ENCODE results near the gene PCA3.
"Not testable (repeated sequence)": the region's sequence is repeated elsewhere in the genome, so short reads cannot be mapped to it uniquely, and the experiment has no call there.

The PCA3 gene

DNA sequence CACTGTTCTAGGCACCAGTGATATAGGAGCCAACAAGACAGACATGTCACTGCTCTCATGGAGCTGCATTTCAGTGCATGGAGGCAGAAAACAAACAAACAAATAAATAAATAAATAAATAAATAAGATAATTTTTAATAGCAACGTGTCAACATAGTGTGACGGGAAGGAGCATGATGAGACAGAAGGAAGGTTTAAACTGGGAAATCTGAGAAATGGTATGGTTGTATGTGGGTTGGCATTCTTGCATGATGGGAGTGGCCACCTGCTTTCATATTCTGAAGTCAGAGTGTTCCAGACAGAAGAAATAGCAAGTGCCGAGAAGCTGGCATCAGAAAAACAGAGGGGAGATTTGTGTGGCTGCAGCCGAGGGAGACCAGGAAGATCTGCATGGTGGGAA is at the start of gene PCA3:
Gene PCA3, plus strand, starts transcription at position 301 of the 400 bp plus-strand sequence.
- no peak for DNase-seq (ENCODE audit: low read depth, low spot score)

DNA sequence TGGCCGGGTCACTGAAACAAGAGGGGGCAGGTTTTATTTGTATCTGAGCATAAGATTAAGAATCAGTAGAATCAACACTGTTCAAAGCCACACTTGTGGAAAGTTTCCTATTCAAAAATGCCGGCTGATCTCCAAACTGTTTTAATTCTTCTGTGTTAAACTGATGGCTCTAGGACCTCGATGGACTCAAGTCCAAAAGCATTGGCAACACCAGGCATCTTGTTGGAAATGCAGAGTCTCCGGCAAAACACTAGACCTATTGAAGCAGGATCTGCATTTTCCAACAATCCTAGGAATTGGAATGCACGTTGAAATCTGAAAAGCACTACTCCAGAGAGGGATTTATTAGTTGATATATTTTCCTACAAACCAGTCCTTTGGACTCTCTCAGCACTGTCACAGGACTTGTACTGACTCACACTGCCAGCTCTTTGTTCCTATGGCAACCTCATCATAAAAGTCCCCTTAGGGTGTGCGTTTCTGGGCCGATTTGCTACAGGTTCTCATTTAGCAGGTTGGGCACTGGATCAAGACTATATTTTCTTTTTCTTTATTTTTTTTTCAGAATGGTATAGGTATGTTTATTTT is 48.1 kb upstream of the PCA3 start:
- DNase-seq (ENCODE audit: low read depth, low spot score) = no peak

DNA sequence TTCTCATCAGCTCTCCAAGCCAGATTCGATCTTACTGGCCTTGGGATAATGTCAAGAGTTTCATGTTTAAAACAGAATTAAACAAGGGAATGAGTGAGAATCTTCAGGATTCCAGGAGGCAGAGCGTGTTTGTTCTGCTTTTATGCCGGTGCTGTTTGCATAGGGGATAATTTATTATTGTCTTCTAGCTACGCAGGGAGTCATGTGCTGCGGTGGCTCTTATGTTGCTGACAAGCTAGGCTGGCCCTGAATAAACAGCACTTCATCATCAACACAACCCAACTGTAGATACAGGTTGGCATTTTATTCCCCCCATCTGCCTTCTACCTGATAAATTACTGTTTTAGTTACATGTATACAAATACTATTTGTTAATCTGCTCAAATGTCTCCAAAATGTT is 47.1 kb upstream of the PCA3 start:
- DNase-seq (ENCODE audit: low read depth, low spot score) = no peak

DNA sequence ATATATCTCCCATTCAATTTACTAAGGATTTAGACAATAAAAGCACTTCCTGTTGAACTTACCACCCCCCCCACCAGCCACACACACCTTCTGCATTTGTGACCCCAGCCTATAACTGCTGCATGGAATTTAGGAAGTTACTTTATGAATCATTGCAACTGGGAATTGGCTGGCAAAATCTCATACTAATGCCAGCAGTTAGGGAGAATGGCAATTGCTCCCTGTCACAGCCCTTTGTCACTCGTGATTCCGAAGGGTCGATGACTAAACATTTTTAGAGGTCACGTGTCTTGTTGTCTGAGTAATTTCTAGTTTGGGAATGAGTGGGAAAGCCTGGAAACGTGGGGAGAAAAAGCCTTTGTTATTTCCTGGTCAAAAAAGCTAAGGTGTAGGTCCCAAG is 46.6 kb upstream of the PCA3 start:
- DNase-seq (ENCODE audit: low read depth, low spot score) = no peak

DNA sequence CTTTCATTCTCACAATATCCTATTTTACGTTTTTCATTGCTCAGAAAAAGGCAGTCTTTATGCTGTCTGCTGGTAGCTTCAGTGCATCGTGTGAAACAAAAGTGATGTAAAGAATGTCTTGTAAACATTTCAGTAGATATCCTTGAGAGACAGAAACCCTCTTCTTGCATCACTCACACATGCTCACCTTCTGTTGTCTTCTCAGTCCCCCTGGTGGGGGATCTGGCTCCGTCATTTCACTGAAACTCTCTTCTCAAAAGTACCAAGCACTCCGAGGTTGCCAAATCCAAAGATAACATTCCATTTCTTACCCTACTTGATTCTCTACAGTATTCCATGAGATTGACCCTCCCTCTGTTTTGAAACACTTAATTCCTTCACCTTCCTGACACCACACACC is 46.1 kb upstream of the PCA3 start:
- no peak for DNase-seq (ENCODE audit: low read depth, low spot score)

DNA sequence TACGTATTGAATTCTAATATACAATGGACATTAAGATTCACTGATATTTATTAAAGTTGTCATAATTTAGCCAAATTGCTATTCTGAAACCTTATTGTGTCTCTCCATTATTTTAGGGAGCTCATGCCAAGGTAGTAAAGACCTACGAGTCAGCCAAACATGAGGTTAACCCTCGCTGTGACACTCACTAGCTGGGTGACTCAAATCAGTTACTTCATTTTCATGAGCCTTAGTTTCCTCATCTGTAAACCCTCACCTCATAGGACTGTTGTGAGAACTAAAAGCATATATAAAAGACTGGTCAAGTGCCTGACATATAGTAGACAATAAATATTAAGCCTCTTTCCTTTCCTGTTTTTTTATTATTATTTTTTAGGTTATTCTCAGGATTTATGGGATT is 44.0 kb upstream of the PCA3 start:
- no peak for DNase-seq (ENCODE audit: low read depth, low spot score)

DNA sequence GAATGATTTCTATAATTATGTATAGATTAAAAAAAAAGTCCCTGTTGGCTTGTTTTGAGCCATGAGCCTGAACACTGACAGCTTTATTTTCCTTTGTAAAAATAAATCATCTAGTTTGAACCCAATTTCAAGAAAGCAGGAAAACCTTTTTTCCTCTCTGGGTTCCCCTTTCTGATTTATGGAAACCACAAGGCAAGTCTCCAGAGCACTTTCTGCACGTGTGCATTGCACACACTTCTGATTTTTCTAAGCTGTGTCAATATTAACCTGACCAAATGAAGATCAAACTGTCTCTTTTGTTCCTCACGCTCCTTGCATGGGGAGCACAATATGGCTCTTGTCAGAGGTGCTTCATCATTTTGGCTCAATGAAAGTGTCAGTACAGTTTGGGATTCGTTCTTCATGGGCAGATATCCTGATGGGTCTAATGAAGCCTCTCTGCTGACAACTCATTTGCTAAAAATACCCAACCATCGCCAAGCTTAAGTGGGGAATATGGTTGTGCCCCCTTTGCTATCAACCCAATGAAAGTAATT is 39.2 kb upstream of the PCA3 start:
- no peak for DNase-seq (ENCODE audit: low read depth, low spot score)

DNA sequence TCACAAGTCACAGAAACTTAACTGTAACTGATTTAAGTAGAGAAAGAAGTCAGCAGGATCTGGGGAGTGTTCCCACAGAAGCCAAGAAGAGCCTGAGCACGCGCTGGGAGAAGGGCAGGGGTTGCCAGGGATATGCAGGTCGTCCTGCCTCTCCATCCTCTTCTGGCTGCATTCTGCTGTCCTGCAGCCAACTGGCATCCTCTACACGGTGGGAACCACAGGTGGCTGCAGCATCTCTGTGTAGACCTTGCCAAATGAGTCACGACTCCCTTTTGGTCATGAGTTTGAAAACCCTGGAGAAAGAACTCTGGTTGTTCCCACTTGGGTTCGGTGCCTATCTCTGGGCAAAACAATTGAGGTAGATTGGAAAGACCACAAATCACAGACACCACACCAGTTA is 38.4 kb upstream of the PCA3 start:
- DNase-seq (ENCODE audit: low read depth, low spot score) = no peak

DNA sequence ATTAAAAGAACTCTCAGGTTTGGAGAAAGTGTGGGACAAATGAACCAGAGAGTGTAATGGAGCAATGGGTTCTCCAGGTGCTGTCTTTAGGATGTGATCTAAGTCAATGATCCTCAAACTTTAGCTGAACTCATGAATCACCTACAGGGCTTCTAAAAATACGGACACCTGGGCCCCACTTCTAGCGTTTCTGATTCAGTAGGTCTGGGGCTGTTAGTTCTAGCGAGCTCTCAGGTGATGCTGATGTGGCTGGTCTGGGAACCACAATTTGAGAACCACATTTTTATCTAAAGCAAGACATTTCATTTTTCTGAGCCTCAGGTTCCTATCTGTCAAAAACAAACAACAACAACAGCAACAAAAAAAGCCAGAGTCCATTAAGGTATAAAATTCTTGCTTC is 35.1 kb upstream of the PCA3 start:
- no peak for DNase-seq (ENCODE audit: low read depth, low spot score)

DNA sequence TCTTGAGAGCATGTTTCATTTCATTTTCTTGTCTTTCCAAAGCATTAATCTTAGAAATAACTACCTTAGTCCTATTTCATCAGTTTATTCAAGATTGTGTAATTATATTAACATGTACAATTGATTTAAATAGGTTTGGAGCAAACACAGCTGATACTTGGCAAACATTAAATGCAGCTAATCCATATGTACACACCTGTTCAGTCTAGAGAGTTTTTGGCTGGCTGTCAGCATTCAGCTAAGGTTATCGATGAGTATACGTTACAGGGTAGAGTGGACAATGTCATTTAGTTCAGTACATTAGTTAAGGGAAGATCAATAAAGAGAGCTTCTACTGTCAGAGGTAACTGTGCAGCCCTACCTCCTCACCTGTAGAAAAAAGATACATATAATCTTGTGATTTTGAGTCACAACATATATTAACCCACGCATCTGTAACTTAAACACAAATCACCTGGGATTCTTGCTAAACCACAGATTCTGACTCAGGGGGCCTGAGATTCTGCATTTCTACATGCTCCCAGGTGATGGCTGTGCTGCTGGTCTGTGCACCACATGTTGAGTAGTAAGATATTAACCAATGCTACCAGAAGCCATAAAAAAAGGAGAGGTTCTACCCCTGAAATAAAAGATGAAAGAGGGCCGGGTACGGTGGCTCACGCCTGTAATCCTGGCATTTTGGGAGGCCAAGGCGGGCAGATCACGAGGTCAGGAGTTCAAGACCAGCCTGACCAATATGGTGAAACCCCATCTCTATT is 34.1 kb upstream of the PCA3 start:
- no peak for DNase-seq (ENCODE audit: low read depth, low spot score)

DNA sequence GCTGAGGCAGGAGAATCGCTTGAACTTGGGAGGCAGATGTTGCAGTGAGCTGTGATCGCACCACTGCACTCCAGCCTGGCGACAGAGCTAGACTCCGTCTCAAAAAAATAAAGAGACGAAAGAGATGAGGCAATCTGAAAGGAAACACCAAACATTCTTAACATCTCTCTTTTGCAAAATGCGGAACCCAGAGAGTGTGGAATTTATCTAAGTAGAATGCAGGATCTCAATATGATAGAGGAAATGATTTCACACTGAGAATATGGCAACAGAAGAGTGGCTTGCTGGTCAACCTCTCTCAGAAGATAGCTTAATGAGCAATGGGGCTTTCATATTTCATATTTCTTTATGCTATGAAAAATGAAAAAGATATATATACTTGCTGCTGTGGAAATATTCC is 33.4 kb upstream of the PCA3 start:
- DNase-seq (ENCODE audit: low read depth, low spot score) = no peak

DNA sequence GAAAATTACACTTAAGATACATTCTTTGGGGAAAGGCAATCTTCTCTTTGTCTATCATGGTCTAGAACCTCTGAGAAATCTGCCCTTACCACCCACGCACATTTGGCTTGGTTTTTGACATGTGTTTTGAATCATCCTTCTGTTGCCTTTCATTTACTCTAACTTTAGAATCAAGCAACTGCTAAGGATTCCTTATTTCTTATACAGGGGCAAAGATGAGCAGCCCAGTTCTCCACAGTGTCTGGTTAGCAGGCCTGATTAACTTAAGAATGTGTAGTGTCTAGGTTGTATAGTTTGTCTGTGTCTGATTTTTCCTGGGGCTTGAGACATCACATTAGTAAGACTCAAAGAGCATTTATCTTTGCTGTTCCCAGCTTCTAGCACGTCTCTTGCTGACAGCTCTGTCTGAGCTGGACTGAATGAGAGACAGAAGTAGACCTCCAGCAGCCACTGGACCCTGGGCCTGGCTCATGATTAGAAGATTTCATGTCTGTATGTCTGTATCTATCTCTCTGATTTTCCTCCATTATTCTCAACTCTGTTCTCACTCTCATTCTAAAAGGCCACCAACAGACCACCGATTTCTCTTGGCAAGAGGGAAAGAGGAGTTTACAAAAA is 31.8 kb upstream of the PCA3 start:
- no peak for DNase-seq (ENCODE audit: low read depth, low spot score)

DNA sequence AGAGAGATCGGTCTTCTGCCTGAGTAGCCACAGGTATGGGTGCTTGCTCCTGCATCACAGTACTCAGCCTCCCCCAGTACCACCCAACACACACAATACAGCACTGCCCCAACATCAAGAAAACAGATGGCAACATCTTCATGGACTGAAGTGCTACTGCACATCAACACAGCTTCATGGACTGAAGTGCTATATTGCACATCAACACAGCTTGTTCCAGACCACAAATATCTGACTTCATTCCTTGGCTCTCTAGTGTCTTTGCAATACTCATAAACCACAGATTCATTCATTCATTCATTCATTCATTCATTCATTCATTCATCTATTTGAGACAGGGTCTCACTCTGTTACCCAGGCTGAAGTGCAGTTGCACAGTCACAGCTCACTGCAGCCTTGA is 31.1 kb upstream of the PCA3 start:
- no peak for DNase-seq (ENCODE audit: low read depth, low spot score)

DNA sequence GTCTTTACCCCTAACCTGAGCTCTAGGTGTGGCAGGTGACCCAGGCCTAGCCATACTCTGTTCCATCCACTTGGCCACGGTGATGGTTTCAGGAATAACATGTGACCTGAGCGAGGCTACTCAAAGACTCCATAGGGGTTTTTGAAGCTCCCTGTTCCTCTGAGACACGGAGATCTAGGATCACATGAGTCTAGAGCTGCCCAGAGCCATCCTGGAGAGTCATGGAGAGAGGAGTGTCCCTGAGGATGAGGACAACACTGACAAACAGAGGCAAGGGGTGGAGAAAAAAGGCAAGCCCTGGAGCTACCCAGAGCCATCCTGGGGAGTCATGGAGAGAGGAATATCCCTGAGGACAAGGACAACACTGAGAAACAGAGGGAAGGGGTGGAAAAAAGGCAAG is 29.5 kb upstream of the PCA3 start:
- DNase-seq (ENCODE audit: low read depth, low spot score) = no peak

DNA sequence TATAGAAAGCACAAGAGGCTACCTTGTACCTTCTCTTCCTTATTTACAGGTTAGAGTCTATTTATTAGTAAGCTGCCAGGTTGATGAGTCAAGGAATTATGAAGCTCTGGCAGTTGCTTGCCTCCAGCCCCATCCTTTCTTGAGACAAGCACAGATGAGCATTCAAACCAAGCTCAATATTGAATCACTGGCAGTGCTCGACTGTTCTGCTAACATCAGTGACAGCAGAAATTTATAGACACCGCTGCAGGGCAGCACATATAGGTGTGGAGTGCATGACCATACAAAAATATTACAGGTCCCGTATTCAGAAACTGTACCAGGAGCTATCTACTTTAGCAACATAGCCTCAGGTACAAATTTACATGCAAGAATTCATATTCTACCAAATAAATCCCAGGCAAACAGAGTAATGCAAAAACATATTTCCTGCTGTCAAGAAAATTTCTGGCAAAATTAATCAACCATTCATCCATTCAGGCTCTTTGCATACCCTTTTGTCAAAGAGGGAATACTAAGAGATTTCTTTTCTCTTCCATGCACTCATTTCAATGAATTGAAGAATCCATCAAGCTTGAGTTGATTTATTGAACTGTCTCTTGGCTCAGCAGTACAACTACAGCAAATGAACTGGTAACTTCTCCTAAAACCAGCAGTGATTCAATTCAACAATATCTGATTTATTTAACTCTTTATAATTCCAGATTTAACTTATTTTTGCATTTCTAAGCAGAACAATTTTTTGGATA is 26.9 kb upstream of the PCA3 start:
- no peak for DNase-seq (ENCODE audit: low read depth, low spot score)

DNA sequence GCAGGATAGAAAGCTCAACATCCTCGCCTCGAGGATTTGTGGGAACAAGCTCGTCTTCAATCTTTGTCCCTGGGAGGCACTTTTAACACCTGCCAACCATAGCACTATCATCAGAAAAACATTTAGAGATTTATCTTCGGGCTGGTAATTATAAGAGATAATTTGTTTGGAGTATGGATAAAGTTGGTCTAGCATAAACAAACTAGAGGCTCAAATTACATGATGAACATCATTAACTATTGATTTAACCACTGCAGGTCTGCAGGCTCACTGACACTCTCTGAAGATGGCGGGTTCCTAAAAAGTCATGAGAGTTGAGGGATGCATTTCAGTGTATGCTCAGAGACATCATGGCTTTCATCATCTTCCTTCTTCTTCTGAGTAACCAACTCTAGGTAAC is 25.8 kb upstream of the PCA3 start:
- DNase-seq (ENCODE audit: low read depth, low spot score) = no peak

DNA sequence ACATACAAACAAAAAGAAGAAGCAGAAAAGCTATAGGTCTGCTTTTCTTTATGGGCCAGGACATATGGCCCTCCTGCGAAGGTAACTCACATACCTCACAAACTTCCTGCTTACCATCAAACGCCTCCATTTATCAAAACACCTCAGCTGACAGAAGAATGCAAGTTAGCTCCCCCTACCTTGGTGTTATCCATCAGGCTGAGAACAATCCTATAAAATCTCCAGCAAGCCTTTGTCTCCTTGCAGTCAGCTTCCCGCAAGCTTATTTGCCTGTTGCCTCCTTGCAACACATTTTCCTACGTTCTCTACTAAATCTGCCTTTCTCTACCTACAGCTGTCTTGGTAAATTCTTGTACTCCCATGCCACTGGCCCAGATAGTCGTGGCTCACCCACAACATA is 22.7 kb upstream of the PCA3 start:
- no peak for DNase-seq (ENCODE audit: low read depth, low spot score)

DNA sequence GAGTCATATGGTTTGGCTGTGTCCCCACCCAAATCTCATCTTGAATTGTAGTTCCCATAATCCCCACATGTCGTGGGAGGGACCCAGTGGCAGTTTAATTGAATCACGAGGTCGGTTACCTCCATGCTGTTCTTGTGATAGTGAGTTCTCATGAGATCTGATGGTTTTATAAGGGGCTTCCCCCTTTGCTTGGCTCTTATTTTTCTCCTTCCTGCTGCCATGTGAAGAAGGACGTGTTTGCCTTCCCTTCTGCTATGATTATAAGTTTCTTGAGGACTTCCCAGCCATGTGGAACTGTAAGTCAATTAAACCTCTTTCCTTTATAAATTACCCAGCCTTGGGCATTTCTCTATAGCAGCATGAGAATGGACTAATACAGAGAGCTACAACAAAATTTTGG is 21.3 kb upstream of the PCA3 start:
- not testable (repeated sequence) for DNase-seq (ENCODE audit: low read depth, low spot score)

DNA sequence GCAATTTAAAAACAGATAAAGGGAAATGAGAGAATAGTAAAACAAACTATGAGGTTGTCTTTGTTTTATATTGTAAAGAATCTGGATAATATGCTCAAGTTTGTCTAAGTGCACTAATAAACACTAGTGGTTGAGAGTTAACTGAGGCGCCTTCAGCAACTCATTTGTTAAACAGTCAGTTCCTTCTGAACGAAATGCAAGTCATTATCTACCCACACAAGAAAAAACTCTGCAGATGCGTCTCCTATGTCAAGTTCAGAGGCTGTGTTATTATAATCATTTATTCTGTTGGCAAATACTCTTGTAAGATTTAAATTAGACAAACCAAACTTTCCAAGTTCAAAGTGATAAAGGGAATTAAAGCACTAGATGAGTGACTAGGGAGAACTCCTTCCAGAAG is 20.3 kb upstream of the PCA3 start:
- no peak for DNase-seq (ENCODE audit: low read depth, low spot score)

DNA sequence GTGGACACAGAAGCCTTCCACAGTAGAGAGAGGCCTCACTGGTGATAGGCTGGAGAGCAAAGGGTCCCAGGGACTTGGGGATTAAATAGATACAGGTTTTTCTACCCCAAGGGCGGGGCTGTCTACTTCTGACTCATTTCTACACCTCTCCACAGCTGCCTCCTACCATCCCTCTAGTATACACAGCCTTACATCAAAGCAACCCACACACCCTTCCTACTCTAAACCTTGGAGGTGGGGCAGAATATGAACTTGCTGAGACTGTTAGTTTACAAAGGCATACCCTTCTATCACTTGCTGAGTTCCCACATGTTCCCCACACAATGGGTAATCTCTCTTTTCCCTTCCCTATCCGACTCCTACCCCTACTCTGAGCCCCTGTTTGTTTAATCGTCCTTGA is 19.9 kb upstream of the PCA3 start:
- DNase-seq (ENCODE audit: low read depth, low spot score) = no peak

DNA sequence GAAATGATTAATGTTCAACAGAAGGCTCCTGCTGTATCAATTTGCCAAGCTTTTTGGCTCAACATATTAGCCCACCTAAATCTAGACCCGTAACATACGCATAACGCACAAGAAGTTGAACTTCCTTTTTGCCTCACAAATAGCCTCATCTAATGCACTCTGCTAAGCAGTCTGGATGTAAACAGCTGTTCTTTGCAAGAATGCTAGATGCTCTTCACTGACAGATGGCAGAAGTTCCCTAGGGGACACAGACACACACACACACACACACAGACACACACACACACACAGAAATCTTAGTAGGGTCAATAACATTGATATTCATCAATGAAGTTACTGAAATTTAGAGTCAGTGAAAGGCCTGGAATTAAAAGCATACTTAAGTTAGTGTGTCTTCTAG is 13.2 kb upstream of the PCA3 start:
- no peak for DNase-seq (ENCODE audit: low read depth, low spot score)

DNA sequence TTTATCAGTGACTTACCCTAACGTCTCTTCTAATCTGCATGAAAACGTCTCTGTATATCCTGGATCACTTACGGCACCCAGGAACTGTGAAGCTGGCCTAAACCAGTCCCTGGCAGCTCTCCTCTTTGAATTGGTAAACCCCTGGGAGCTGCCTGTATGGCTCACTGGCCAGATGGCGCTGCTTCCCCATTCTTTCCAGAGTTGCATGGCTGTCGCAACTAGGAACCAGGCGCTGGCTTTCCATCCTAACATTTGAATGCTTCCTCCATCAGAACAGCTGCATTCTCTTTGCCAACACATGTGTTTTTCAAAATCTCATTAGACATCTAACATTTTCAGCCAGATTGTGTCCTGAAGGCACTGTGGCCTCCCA is 8.0 kb upstream of the PCA3 start:
- peak; percentile 40 for DNase-seq (ENCODE audit: low read depth, low spot score)
